D721Med (cell line): ENCODE results near the gene FYN.

Experiments used
- DNase-seq: peaks from one replicate; pipeline ENCODE4 v3.0.0; 2011; ENCODE audit warnings: low spot score; ENCODE audit not compliant: insufficient read length
- FAIRE-seq: peaks from 2 replicates; lab custom pipeline; 2011; peaks lifted over from hg19 to GRCh38; lab: Jason Lieb, UNC
- TF ChIP-seq, protein P1 (sequence below): IDR thresholded peaks from 2 replicates; pipeline ENCODE4 v1.5.1; 2012; ENCODE audit warnings: mild to moderate bottlenecking, control low read depth; ENCODE audit not compliant: insufficient read depth; ENCODE audit errors: missing control alignments

The FYN gene

GRCh38 chr6:111782192-111782809, 91.0 kb downstream of the FYN start:
- no peak for DNase-seq
- FAIRE-seq = no peak
- TF ChIP-seq, protein P1, sequence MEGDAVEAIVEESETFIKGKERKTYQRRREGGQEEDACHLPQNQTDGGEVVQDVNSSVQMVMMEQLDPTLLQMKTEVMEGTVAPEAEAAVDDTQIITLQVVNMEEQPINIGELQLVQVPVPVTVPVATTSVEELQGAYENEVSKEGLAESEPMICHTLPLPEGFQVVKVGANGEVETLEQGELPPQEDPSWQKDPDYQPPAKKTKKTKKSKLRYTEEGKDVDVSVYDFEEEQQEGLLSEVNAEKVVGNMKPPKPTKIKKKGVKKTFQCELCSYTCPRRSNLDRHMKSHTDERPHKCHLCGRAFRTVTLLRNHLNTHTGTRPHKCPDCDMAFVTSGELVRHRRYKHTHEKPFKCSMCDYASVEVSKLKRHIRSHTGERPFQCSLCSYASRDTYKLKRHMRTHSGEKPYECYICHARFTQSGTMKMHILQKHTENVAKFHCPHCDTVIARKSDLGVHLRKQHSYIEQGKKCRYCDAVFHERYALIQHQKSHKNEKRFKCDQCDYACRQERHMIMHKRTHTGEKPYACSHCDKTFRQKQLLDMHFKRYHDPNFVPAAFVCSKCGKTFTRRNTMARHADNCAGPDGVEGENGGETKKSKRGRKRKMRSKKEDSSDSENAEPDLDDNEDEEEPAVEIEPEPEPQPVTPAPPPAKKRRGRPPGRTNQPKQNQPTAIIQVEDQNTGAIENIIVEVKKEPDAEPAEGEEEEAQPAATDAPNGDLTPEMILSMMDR = no peak

- DNase-seq (no peak), FAIRE-seq (no peak)
- TF ChIP-seq, protein P1 = no peak
Observed at GRCh38 chr6:111781041-111781708, 92.1 kb downstream of the FYN start.

DNA sequence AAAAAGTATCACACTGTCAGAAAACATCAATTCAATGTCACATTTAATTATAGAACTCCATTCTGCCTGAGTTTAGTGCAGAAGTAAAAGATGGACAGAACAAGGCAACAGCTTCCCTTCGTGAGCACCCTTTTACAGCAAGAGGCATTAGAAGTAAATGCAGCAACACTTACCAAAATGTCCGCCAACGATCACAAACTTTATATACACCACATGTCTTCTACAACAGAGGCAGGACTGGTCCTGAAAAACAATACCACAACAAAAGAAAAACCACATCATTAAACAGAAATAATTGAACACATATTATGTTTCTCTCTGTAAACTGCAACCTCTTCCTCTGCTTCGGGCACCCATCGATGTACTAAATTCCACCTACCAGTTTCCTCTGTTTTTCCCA, 92.9 kb downstream of the FYN start:
- no peak for FAIRE-seq

DNA sequence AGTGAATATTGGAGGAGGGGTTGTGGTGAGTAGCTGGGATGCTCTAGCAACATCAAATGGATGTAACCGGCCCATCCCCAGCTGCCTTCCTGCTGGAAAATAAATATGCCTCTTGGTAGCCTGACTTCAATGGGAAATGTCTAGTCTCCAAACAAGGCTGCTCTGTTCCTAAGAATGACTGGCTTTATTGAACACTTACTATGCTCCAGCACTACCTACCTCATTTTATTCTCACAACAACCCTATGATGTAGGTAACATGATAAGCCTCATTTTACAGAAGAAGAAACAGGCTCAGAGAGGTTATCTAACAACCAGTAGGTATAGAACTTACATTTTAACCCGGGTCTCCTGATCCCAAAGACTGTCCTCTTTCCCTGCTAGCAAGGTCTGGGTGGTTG, 93.6 kb downstream of the FYN start:
- no peak for DNase-seq
- TF ChIP-seq, protein P1 = no peak
- no peak for FAIRE-seq

More for the DNA sequence above, 92.9 kb downstream of the FYN start:
- no peak for DNase-seq
- TF ChIP-seq, protein P1 = no peak

GRCh38 chr6:111779031-111779430, 94.2 kb downstream of the FYN start:
- DNase-seq (no peak), FAIRE-seq (no peak)
- TF ChIP-seq, protein P1 = no peak

- TF ChIP-seq, protein P1 = peak; percentile 35
- FAIRE-seq (no peak), DNase-seq (no peak)
Observed at GRCh38 chr6:111777357-111777756, 95.9 kb downstream of the FYN start.
